Panc1 (cell line): ENCODE data around the gene VSTM2L. TPM values are rescaled to one million over a fixed set of nuclear protein-coding genes. Genes with fewer than 3 reads are reported as not detected.

Experiments used
- ATAC-seq: fragments of 200-7000 bp; cut with Tn5 transposase; 2 replicates; pipeline ENCODE4 v1.9.1; 2020; ENCODE audit warnings: mild to moderate bottlenecking, moderate library complexity
- BruUV-seq: library from RNA; stranded (reverse); fragments of 400-500 nt; replicated peaks from 2 replicates; lab custom pipeline; 2021; lab: Mats Ljungman, UMichigan
- CTCF ChIA-PET: fragments of 300-600 bp; sonication (Branson Sonifier 250); formaldehyde crosslinking; loops from one replicate; lab custom pipeline; 2022; ENCODE audit warnings: antibody characterized with exemption; lab: Charles Lee
- POLR2A ChIA-PET: fragments of 300-600 bp; sonication (Branson Sonifier 250); formaldehyde crosslinking; loops from one replicate; lab custom pipeline; 2022; ENCODE audit warnings: antibody characterized with exemption; lab: Charles Lee
- DNase-seq: peaks from one replicate; pipeline ENCODE4 v3.0.0-alpha.2; 2010; ENCODE audit warnings: low read depth, low spot score
- H3K27ac ChIP-seq: 2 replicates; pipeline ENCODE4 v1.5.1; 2011; ENCODE audit warnings: mild to moderate bottlenecking, low read length, inconsistent platforms
- H3K27me3 ChIP-seq: fragments of 200-500 bp; sonication (Bioruptor generic); 2 replicates; pipeline ENCODE4 v1.6.0; 2014; ENCODE audit warnings: low read length, inconsistent platforms; ENCODE audit not compliant: control insufficient read depth, insufficient read depth
- H3K36me3 ChIP-seq: fragments of 200-500 bp; sonication (Bioruptor generic); 2 replicates; pipeline ENCODE4 v1.5.1; 2014; ENCODE audit warnings: inconsistent platforms, mild to moderate bottlenecking, low read length, moderate library complexity; ENCODE audit not compliant: control insufficient read depth, insufficient read depth
- H3K4me1 ChIP-seq: 2 replicates; pipeline ENCODE4 v1.5.1; 2011; ENCODE audit warnings: inconsistent platforms, mild to moderate bottlenecking, low read length, moderate library complexity; ENCODE audit not compliant: control insufficient read depth, insufficient read depth
- H3K4me3 ChIP-seq, 2 experiments: 2 replicates each; pipeline ENCODE4 v1.5.1; 2011 to 2012; ENCODE audit warnings: low read depth in 2 of 2, low read length in 2 of 2, mild to moderate bottlenecking in 2 of 2, inconsistent platforms in 1 of 2, moderate library complexity in 1 of 2
- H3K9me3 ChIP-seq: fragments of 200-500 bp; sonication (Bioruptor generic); 2 replicates; pipeline ENCODE4 v1.5.1; 2014; ENCODE audit warnings: low read depth, mild to moderate bottlenecking, inconsistent platforms, low read length, moderate library complexity; ENCODE audit not compliant: control insufficient read depth, insufficient read depth
- CTCF ChIP-seq: fragments of 450-650 bp; IDR thresholded peaks from 2 replicates; pipeline ENCODE4 v1.5.1; 2017; ENCODE audit warnings: mild to moderate bottlenecking
- POLR2AphosphoS5 ChIP-seq: IDR thresholded peaks from 2 replicates; pipeline ENCODE4 v1.6.1; 2012; ENCODE audit warnings: mild to moderate bottlenecking, low read depth, low read length, moderate library complexity
- REST ChIP-seq, 2 experiments: IDR thresholded peaks; 2 replicates each; pipeline ENCODE4 v1.6.1; 2011 to 2012; ENCODE audit warnings: low read depth in 2 of 2, control low read depth in 1 of 2, low read length in 1 of 2, mild to moderate bottlenecking in 1 of 2, moderate library complexity in 1 of 2; ENCODE audit not compliant: insufficient read depth in 1 of 2
- SIN3A ChIP-seq: IDR thresholded peaks from 2 replicates; pipeline ENCODE4 v1.6.1; 2012; ENCODE audit warnings: low read depth, mild to moderate bottlenecking, low read length, moderate library complexity, borderline replicate concordance; ENCODE audit not compliant: insufficient read depth
- TCF7L2 ChIP-seq: IDR thresholded peaks from 2 replicates; pipeline ENCODE4 v1.6.1; 2011; ENCODE audit warnings: mild to moderate bottlenecking, low read depth, low read length, inconsistent platforms
- in situ Hi-C: cut with HindIII; loops from 2 replicates; pipeline ENCODE4 v1.10.0; 2016; ENCODE audit warnings: low sequenced_read_pairs, low pct_unique_long_range_greater_than_20kb
- intact Hi-C: fragments of 100-400 bp; cut with micrococcal nuclease; formaldehyde crosslinking; loops from one replicate; pipeline ENCODE4 v1.10.0; 2022; ENCODE audit not compliant: unreplicated experiment
- total RNA-seq: library from RNA; stranded (reverse); gene quantifications from one replicate; pipeline ENCODE4 v1.2.1, GENCODE V29; 2021; ENCODE audit not compliant: unreplicated experiment

Gene VSTM2L
- total RNA-seq, 1 experiment from 2014 or later: 16.0 TPM

- intact Hi-C loops (no loop called here), in situ Hi-C loops (no loop called here)
- POLR2A ChIA-PET: no interaction called here
- CTCF ChIA-PET: no interaction called here
- TF ChIP-seq SIN3A (no peak), REST (IDR thresholded peaks at IDR 0.05; ENCODE audit: insufficient read depth in 1 of 2, low read depth in 2 of 2, low read length in 1 of 2) (no peak), POLR2AphosphoS5 (no peak), CTCF (no peak), TCF7L2 (no peak)
- Histone ChIP-seq H3K9me3 (no peaks in the 10 kb centered on the region), H3K36me3 (no peaks in the 10 kb centered on the region), H3K27ac (no peak overlapping the region), H3K4me1 (peaks cover 7% of the 10 kb centered on the region), H3K4me3 (no peak overlapping the region), H3K27me3 (no peaks in the 10 kb centered on the region)
- DNase-seq: no peak
- no TSS peak for BruUV-seq
- ATAC-seq: no peak; the same call in 1 of the 2 replicates
Observed at GRCh38 chr20:37945091-37945547, 42.2 kb downstream of the VSTM2L start.

- H3K27me3 ChIP-seq: no peaks in the 10 kb centered on the region; the same call in 1 of the 2 replicates
- H3K4me1 ChIP-seq: peaks cover 7% of the 10 kb centered on the region
- no peak for DNase-seq
- intact Hi-C loops (no loop called here), in situ Hi-C loops (no loop called here)
- POLR2A ChIA-PET: no interaction called here
- TF ChIP-seq POLR2AphosphoS5 (no peak), TCF7L2 (no peak), CTCF (no peak), SIN3A (no peak), REST (IDR thresholded peaks at IDR 0.05; ENCODE audit: insufficient read depth in 1 of 2, low read depth in 2 of 2, low read length in 1 of 2) (no peak)
- no peak for ATAC-seq
- H3K9me3 ChIP-seq: no peaks in the 10 kb centered on the region
- CTCF ChIA-PET: no interaction called here
- H3K4me3 ChIP-seq: no peak overlapping the region
- no TSS peak for BruUV-seq
- H3K36me3 ChIP-seq: no peaks in the 10 kb centered on the region
- H3K27ac ChIP-seq: no peak overlapping the region
Observed at GRCh38 chr20:37946946-37947345, 44.0 kb downstream of the VSTM2L start.
